DMS114 treated with DMSO at 0.1 percent for 48 hours (cell line): ENCODE results near the gene MICB.

Source experiments
- DNase-seq: peaks from one replicate; lab custom pipeline; 2025; ENCODE audit not compliant: unreplicated experiment; lab: John Stamatoyannopoulos, UW

The MICB gene

DNA sequence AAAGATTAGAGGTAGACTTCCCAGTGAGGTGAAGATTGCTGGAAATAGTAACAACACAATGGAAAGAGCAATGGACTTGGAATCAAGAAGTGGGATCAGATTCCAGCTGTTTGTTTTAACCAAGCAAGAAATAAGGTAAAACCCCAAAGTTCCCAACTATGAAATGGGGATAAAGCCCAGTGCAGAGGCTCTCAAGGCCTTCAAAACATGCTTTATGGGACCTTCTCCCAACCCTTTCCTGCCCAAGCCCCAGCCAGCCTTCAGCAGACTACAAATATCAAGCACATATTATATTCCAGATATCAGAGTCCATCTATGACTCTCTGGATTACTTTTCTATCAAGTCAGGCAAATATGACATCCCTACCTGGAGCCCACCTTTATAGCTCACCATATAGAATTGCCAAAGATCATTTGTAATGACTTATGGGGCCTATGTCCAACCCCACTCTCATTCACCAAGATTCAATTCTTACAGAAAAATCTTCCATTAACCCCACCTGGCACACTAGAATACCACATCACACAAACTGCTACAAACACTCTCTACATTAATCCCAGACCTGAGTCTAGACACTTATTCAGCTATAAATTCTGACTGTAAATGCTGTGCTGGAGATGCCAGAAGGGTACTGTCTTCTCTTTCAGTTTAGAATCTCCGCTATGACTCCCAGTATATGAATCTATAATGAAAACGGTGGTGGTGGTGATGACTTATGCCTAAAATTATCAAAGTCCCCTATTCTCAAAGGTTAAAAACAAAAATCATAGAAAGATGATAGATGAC, 37.8 kb downstream of the MICB start:
- no peak for DNase-seq

DNA sequence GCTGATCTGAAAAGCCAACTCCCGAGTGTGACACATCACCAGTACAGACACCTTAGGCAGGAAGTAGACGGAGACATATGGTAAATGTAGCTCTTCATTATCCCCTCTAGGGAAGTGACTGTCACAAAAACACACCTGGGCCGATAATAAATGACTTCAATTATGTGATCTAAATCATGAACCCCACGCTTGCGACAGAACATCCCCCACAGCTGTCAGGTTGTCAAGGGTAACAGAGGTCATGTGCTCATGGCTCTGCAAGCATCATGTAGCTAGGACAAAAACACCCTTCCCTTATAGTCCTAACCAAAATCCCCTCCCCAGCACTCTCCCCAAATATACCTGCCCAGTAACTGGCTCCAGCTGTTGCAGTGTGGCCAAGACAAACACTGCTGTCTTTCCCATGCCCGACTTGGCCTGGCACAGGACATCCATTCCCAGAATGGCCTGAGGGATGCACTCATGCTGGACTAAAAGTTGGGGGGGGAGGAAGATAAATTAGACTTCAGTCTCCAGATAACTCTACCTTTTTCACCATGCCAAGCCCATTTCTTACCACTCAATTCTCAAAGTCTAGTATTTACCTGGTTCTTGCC, 41.0 kb downstream of the MICB start:
- DNase-seq: no peak

DNA sequence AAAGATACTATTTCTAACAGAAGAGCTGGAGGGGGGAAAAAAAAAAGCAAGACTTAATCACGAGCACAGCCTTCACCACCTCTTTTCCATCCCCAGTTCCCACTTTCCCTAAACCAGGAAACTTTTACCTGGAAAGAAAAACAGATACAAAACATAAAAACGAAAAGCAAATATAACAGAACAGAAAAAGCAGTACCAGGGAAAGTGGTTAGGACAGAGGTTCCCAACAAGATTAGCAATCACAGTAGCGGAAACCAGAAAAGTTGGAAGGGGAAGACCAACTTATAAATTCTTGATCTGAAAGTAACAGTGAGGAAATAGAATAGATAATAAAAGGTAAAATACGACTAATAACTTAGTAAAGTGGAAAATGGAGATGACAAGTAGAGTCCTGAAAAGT, 42.7 kb downstream of the MICB start:
- no peak for DNase-seq

DNA sequence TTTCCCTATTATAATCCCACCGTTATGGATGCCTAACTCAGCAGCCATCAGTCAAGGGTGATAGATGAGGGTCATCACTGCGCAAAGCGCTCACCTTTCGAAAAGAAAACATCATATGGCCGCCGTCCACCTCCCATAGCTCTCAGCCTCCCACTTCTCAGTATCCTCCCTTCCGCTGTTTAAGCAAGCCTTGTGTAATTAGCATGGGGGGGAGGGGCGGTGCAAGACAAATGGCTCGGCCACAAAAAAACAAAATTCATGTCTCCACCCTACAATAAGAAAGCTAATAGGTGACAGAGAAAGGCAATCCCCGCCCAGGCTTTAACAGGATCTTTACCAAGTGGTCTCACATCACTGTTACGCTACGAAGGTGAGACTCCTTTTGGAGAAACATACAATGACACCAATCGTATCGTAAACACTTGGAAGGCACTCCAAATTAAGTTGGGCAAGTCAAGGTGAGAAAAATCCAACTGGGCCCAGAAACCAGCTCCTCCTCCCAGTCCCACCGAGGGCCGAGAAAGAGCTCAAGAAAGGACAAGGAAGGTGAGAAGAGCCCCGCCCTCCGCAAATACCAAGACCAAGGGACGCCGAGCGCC, 43.2 kb downstream of the MICB start:
- no peak for DNase-seq

DNA sequence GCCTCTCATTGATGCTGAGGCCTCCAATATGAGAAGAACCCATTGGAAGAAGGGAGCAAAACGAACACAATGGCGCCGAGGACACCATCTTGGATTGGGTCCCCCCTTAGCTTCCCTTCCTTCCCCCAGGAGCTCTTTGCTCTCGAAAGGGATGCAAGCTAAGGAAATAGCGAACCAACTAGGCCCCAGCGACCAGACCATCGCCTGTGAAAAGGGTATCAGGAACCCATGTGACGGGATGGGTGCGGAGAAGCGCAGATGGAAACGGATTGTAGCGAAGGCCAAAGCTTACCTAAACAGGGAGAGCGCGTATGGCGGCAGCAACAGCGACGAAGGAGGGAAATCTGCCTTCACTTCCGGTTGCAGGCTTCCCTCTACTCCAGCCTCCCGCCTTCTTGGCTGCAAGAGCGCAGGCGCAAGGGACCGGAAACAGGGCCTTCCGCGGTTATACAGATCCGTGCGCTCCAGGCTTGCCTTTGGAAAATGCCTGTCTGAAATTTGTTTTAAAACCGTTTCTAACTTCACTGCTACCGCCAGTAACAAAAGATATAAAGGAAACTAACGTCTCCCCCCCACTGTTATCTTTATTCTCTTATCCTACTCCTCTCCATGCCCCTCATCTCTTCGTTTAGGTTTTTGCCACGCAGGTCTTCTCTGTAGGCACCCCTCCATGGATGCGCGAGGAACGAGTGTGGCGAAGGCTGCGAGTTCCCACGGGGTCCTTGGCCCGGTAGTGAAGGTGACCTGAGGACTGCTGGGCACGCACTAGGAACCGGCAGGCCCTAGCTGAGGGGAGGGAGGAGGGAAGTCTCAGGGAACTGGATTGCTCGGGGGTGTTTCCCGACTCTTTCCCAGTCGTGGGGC, 43.9 kb downstream of the MICB start, which contains the start of gene DDX39B:
DDX39B (minus strand) TSS at position 346 of the 864 bp plus-strand sequence. CDS start 1,471 bp downstream, outside the sequence.
- peak; percentile 98 for DNase-seq

DNA sequence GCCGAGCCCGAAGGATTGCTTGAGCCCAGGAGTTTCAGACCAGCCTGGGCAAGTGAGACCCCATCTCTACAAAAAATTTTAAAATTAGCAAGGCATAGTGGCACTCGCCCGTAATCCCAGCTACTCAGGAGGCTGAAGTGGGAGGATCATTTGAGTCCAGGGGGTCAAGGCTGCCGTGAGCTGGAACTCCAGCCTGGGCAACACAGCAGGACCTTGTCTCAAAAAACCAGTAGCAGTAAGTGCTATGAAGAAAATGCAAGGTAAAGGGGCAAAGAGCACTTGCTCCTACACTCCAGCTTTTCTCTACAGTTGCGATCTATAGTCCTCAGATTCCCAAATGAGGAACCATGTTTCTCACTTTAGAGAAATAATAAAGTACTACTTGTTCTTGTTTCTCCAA, 45.7 kb downstream of the MICB start:
- DNase-seq: no peak

DNA sequence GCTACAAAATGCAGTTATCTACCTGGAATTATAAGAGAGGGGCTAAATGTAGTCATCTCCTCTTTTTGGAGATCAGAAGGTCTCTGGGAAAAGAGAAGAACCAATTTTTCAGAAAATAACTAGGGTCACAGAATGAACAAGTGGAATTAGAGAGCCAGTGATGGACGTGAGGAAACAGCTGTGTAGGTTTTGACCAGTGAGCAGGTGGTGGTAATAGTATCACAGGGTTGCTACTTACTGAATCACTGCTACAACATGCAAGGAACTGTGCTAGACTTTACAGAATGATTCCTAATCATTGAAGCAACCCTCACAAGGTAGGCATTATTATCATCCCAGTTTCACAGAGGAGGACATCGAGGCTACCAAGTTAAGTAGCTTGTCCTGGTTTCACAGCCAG, 46.7 kb downstream of the MICB start:
- DNase-seq: no peak

DNA sequence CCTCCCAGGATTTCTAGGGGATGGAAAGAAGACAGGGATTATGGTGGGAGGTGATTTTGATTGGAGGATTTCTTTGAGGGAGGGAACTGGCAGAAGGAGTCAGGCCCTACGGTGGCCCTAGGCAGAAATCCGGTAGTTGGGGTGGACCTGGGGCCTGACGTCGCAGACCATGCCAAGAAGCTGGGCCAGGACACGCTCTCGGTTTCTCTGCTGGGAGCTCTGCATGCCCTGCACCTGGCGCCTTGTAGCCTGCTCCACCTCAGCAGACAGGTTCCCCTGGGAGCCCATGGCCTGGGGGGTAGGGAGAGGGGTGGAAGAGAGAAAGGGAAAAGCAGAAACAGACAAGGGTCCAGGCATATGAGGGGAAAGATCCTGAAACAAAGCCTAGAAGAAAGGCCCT, 47.3 kb downstream of the MICB start:
- no peak for DNase-seq

DNA sequence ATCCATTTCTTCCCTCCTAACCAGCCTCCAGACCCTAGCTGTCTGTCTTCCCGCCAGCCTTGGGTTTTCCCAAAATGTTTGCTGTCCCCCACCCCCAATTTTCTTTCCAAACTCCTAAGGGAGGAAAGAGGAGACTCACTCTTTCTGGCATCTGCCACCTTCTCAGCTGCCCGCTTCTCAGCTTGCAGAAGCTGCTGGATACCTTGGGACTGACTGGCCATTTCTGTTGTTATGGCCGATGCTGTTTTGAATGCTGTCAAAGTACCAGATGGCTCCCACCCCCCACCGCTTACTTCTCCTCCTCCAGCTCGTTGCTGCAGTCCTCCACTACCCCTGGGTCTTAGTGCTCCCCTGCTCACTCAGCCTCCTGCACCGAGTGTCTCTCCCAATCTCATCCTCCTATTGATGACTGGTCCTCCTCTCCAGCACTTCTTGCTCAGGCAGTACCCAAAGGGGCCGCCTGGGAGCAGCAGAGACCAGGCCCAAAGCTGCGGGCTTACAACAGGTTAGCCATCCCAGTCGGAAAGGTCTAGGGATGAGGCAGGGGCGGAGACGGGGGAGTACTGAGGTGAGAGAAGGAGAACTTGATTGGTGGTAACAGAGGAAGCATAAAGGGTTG, 48.5 kb downstream of the MICB start, which contains the start of gene ATP6V1G2:
ATP6V1G2 (minus strand) TSS at position 270 of the 619 bp plus-strand sequence; CDS start at position 221, 49 bp downstream.
- peak; percentile 91 for DNase-seq

DNA sequence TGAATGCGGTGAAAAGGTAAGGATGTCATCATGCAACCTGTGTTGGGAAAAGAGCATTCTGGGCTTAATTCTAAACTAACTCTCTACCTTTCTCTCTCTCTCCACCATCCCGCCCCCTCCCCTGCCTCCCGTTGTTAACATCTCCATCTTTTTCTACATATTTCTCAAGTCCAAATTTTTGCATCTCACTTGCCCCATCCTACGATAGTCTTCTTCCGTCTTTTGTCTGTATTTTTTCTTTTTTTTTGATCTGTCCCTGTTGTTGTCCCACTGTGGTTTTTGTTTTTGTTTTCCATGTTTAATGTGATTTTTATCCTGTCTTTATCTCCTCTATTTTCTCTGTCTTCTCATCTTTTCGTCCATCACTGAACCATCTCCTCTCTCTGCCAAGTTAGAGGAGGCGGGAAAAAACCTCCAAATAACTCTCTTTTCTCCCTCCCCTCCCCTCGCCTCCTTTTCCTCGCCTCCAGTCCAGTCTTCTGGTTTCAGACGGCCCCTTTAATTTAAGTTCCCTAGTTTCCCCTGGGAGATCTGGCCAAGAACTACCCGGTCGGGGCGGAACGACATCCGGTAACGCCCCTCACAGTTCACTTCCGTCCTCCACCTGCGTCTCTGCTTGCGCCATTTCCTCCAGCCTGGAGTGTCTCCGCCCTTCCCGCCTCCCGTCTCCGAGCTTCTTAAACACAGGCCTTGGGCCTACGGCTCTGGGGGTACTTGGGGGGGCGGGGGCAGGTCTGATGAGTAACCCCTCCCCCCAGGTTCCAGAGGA, 49.2 kb downstream of the MICB start, which contains the start of gene NFKBIL1:
NFKBIL1 (plus strand) TSS at position 651 of the 769 bp plus-strand sequence; CDS start at position 738, 87 bp downstream.
- DNase-seq: peak; percentile 99

DNA sequence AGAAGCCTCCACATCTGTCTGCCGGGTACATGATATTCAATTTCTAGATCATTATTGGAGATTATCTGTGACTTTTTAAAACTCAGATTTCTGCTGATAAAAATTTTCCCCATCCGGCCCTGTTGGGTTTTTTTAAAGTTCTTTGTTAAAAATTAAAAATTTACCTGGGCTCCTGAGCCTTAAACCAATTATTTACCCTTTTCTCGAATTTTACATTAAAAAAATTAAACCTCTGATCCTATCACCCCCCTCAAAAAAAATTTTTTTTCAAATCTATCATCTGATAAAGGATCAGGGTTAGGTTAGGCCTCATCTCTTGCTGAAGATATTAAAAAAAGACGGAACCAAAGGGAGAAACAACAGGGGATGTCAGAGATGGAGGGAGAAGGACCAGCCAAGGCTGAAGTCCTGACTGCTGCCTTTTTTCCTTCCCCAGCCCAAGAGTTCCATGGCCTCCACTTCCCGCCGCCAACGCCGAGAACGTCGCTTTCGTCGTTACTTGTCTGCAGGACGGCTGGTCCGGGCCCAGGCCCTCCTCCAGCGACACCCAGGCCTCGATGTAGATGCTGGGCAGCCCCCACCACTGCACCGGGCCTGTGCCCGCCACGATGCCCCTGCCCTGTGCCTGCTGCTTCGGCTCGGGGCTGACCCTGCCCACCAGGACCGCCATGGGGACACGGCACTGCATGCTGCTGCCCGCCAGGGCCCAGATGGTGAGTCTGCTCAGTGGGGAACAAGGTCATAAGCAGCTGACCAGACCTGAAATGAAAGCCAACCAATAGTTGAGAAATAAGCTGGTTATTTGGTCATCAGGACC, 50.0 kb downstream of the MICB start:
- DNase-seq: no peak

DNA sequence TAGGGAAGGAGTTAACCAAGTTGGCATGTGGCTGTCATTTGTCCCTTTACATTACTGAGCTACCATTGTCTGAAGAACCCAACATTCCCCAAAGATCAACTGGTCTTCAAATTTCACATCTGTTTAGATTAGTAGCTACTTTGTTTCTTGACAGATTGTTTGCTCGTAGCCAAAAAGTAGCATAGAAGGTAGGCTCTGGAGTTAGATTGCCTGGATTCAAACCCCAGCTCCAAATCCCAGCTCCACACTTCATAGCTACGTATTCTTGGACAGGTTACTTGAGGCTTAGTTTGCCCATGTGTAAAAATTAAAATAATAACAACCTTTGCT, 50.6 kb downstream of the MICB start:
- DNase-seq: no peak

DNA sequence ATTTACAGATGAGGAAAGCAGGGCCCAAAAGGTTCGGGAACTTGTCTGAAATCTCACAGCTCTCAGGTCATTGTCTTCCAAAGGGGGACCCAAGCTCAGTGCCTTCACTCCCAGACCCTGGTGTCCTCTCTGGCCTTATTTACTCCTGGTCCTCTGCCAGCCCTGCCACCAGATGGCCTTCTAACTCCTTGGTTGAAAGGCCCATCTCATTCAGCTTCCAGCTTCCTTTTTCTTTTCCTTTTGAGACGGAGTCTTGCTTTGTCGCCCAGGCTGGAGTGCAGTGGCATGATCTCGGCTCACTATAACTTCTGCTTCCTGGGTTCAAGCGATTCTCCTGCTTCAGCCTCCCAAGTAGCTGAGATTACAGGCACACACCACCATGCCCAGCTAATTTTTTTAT, 53.4 kb downstream of the MICB start:
- peak; percentile 62 for DNase-seq

DNA sequence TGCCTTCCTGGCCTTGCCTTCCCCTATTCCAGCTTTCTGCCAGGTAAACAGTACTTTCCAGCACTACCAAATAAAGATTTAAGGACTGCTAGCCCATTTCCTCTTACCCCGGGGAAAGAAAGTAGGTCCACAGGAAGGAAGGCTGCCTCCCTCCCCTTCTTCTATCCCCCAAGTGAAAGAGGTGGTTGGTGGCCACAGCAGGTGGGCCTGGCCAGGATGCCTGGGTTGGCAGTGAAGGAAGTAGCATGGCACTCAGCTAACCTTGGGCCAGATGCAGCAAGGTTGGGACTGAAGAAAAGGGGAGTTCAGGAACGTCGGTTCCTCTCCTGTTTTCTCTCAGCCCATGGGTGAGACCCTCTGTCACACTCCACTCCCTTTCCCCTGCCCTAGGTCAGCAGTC, 58.4 kb downstream of the MICB start:
- DNase-seq: no peak

DNA sequence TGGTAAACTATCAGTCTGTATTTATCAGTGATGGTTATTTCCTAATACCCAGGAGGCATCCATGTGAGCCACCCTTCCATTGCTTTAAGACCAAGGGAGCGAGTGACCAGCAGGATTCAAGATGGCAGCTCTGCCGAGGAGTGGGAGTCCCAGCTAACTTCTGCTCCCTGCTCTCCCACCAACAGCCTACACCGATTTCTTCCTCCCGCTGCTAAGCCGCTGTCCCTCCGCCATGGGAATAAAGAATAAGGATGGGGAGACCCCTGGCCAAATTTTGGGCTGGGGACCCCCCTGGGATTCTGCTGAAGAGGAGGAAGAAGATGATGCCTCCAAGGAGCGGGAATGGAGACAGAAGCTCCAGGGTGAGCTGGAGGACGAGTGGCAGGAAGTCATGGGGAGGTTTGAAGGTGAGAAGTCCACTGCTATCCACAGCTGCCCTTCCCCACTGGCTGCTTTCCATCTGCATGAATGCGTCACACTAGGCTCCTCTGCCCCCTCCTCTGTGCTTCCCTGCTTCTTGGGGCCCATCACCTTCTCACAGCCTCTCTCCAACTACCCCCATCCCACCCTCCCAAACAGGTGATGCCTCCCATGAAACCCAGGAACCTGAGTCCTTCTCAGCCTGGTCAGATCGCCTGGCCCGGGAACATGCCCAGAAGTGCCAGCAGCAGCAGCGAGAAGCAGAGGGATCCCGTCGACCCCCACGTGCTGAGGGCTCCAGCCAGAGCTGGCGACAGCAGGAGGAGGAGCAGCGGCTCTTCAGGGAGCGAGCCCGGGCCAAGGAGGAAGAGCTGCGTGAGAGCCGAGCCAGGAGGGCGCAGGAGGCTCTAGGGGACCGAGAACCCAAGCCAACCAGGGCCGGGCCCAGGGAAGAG, 59.7 kb downstream of the MICB start:
- no peak for DNase-seq

DNA sequence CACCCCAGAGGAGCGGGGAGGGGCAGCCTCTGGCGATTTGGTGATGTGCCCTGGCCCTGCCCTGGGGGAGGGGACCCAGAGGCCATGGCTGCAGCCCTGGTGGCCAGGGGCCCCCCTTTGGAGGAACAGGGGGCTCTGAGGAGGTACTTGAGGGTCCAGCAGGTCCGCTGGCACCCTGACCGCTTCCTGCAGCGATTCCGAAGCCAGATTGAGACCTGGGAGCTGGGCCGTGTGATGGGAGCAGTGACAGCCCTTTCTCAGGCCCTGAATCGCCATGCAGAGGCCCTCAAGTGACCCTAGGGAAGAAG, 60.3 kb downstream of the MICB start:
- no peak for DNase-seq

DNA sequence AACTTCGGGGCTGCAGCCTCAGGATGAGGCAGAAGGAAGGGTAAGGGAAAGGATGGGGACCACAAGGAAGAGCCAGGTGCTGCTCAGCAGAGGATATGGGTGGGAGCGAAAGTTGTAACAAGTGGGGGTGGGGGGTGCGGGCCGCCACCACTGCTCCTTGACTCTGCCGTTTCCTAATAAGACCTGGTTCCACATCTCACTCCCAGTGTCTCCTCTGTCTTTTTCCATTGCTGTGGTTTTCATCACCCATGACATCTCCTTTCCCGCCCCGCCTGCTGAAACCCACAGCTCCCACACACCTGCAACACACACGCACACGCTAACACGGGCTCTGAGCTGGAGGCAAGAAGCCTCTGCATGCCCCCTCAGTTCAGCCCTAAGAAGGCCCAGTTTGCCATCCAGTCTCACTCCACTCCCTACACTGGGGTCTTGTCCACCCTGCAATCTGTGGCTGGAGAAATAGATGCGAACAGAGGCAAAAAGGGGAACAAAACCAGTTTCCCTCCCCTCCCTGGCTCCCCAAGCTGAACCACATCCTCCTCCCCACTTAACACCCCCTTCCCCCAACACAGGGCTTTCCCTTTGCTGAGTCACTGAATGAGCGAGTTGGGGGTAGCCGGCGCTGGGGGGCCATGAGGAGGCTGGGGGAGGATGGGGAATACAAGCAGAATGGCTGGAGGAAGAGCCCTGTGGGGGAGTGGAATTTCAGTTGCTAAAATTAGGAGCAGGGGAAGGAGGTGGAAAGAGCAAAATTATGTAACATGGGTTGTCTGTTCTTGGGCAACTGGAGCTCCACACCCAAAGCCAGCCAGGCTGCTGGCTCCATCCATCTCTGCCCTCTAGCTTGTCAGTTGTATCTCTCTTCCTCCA, 60.9 kb downstream of the MICB start:
- DNase-seq: no peak

DNA sequence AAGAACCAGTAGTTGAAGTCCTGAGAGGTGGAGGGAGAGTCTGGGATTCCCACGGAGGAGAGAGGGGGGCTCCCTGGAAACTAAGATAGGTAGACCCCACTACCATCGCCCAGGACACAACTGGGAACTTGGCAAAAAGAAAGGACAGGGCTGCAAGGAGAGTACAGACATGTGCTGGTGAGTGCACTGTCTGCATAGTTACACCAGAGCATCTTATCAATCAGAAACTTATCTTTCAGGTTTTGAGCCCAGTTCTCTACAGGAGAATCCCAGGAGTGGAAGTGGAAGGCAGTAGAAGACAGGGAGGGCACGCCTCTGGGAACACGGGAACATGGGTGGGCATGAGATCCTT, 61.6 kb downstream of the MICB start:
- no peak for DNase-seq
